ENCODE data around the gene RAB5B. TPM values are rescaled to one million over a fixed set of nuclear protein-coding genes. Genes with fewer than 3 reads are reported as not detected.

Gene RAB5B
- total RNA-seq, 1 experiment from 2014 or later, result 18.6 TPM

Other genes with a start within 250 kb of the RAB5B start
- gene CD63, start 245.1 kb upstream of the RAB5B start, total RNA-seq (2014; rRNA removed; shearing (Covaris generic); ENCODE audit: low replicate concordance), result 1,474 and 1,678 TPM in 2 replicates
- gene GDF11, start 231.0 kb upstream of the RAB5B start, total RNA-seq (2014; rRNA removed; shearing (Covaris generic); ENCODE audit: low replicate concordance), result 2.8 and 3.9 TPM in 2 replicates
- 142 and 228 TPM in 2 replicates for gene SARNP, start 156.4 kb upstream of the RAB5B start, total RNA-seq (2014; rRNA removed; shearing (Covaris generic); ENCODE audit: low replicate concordance)
- gene ORMDL2, start 156.0 kb upstream of the RAB5B start, total RNA-seq (2014; rRNA removed; shearing (Covaris generic); ENCODE audit: low replicate concordance), result 8.0 and 12.0 TPM in 2 replicates
- gene DNAJC14, start 144.5 kb upstream of the RAB5B start, total RNA-seq (2014; rRNA removed; shearing (Covaris generic); ENCODE audit: low replicate concordance), result 46.6 and 49.9 TPM in 2 replicates
- not detected in 2 replicates for gene MMP19, start 131.1 kb upstream of the RAB5B start, total RNA-seq (2014; rRNA removed; shearing (Covaris generic); ENCODE audit: low replicate concordance)
- 34.6 and 42.6 TPM in 2 replicates for gene PYM1, start 46.2 kb upstream of the RAB5B start, total RNA-seq (2014; rRNA removed; shearing (Covaris generic); ENCODE audit: low replicate concordance)
- gene DGKA, start 42.9 kb upstream of the RAB5B start, total RNA-seq (2014; rRNA removed; shearing (Covaris generic); ENCODE audit: low replicate concordance), result 2.6 and 2.9 TPM in 2 replicates
- 2.0 TPM in 1 of 2 replicates, not detected in the other for gene PMEL, start 8.0 kb upstream of the RAB5B start, total RNA-seq (2014; rRNA removed; shearing (Covaris generic); ENCODE audit: low replicate concordance)
- gene CDK2, start 7.2 kb upstream of the RAB5B start, total RNA-seq (2014; rRNA removed; shearing (Covaris generic); ENCODE audit: low replicate concordance), result 40.9 and 41.8 TPM in 2 replicates
- gene SUOX, start 23.2 kb downstream of the RAB5B start, total RNA-seq (2014; rRNA removed; shearing (Covaris generic); ENCODE audit: low replicate concordance), result 9.7 and 23.4 TPM in 2 replicates
- 0.30 and 0.54 TPM in 2 replicates for gene IKZF4, start 47.0 kb downstream of the RAB5B start, total RNA-seq (2014; rRNA removed; shearing (Covaris generic); ENCODE audit: low replicate concordance)
- gene RPS26, start 67.8 kb downstream of the RAB5B start, total RNA-seq (2014; rRNA removed; shearing (Covaris generic); ENCODE audit: low replicate concordance), result 313 and 847 TPM in 2 replicates
- 0.56 TPM in 1 of 2 replicates, not detected in the other for gene ERBB3, start 106.1 kb downstream of the RAB5B start, total RNA-seq (2014; rRNA removed; shearing (Covaris generic); ENCODE audit: low replicate concordance)
- 329 and 467 TPM in 2 replicates for gene PA2G4, start 130.5 kb downstream of the RAB5B start, total RNA-seq (2014; rRNA removed; shearing (Covaris generic); ENCODE audit: low replicate concordance)
- gene RPL41, start 142.6 kb downstream of the RAB5B start, total RNA-seq (2014; rRNA removed; shearing (Covaris generic); ENCODE audit: low replicate concordance), result 1,876 and 4,191 TPM in 2 replicates
- 3.5 and 5.3 TPM in 2 replicates for gene ZC3H10, start 144.2 kb downstream of the RAB5B start, total RNA-seq (2014; rRNA removed; shearing (Covaris generic); ENCODE audit: low replicate concordance)
- gene ESYT1, start 154.2 kb downstream of the RAB5B start, total RNA-seq (2014; rRNA removed; shearing (Covaris generic); ENCODE audit: low replicate concordance), result 84.9 and 145 TPM in 2 replicates
- gene MYL6B, start 178.5 kb downstream of the RAB5B start, total RNA-seq (2014; rRNA removed; shearing (Covaris generic); ENCODE audit: low replicate concordance), result 65.7 and 123 TPM in 2 replicates
- 1,658 and 1,845 TPM in 2 replicates for gene MYL6, start 184.3 kb downstream of the RAB5B start, total RNA-seq (2014; rRNA removed; shearing (Covaris generic); ENCODE audit: low replicate concordance)
- gene SMARCC2, start 215.4 kb downstream of the RAB5B start, total RNA-seq (2014; rRNA removed; shearing (Covaris generic); ENCODE audit: low replicate concordance), result 10.6 and 14.8 TPM in 2 replicates
- 51.6 and 107 TPM in 2 replicates for gene RNF41, start 247.8 kb downstream of the RAB5B start, total RNA-seq (2014; rRNA removed; shearing (Covaris generic); ENCODE audit: low replicate concordance)